AG10803 (cell line): ENCODE data around the gene ZNF555.

Source experiments
- DNase-seq: peaks from one replicate; pipeline ENCODE4 v3.0.0; 2010; ENCODE audit warnings: low read depth
- H3K4me3 ChIP-seq: 2 replicates; pipeline ENCODE4 v1.5.1; 2011; ENCODE audit warnings: mild to moderate bottlenecking, low read length, control low read depth
- TF ChIP-seq, protein P1 (sequence below): conservative IDR thresholded peaks from 2 replicates; pipeline ENCODE4 v1.5.1; 2011; ENCODE audit warnings: mild to moderate bottlenecking, low read length, control low read depth, inconsistent platforms

The ZNF555 gene

DNA sequence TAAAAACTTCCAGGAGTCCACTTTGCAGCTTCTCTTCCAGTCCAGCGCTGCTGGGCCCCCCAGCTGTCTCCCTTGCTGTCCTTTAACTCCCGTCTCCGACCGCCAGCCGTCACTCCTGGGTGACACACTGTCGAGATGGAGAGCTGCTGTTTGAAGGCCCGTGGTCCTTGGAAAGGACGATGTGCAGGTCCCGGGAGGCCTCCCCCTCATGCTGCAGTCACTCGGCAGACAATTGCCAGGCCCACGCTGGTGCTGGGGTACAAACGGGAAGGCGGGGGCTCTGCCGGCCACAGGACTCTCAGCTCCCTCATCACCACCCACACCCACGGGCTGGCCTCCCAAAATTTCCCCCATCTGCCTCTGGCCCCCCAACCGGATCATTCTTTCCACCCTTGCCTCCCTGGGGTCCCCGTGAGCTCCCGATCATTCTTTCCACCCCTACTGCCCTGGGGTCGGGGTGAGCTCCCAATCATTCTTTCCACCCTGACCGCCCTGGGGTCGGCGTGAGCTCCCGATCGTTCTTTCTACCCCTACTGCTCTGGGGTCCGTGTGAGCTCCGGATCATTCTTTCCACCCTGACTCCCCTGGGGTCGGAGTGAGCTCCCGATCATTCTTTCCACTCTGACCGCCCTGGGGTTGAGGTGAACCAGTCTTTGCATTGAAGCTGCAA lies 37.7 kb upstream of the ZNF555 start:
- DNase-seq = no peak
- TF ChIP-seq, protein P1, sequence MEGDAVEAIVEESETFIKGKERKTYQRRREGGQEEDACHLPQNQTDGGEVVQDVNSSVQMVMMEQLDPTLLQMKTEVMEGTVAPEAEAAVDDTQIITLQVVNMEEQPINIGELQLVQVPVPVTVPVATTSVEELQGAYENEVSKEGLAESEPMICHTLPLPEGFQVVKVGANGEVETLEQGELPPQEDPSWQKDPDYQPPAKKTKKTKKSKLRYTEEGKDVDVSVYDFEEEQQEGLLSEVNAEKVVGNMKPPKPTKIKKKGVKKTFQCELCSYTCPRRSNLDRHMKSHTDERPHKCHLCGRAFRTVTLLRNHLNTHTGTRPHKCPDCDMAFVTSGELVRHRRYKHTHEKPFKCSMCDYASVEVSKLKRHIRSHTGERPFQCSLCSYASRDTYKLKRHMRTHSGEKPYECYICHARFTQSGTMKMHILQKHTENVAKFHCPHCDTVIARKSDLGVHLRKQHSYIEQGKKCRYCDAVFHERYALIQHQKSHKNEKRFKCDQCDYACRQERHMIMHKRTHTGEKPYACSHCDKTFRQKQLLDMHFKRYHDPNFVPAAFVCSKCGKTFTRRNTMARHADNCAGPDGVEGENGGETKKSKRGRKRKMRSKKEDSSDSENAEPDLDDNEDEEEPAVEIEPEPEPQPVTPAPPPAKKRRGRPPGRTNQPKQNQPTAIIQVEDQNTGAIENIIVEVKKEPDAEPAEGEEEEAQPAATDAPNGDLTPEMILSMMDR = no peak
- no peak overlapping the region for H3K4me3 ChIP-seq

DNA sequence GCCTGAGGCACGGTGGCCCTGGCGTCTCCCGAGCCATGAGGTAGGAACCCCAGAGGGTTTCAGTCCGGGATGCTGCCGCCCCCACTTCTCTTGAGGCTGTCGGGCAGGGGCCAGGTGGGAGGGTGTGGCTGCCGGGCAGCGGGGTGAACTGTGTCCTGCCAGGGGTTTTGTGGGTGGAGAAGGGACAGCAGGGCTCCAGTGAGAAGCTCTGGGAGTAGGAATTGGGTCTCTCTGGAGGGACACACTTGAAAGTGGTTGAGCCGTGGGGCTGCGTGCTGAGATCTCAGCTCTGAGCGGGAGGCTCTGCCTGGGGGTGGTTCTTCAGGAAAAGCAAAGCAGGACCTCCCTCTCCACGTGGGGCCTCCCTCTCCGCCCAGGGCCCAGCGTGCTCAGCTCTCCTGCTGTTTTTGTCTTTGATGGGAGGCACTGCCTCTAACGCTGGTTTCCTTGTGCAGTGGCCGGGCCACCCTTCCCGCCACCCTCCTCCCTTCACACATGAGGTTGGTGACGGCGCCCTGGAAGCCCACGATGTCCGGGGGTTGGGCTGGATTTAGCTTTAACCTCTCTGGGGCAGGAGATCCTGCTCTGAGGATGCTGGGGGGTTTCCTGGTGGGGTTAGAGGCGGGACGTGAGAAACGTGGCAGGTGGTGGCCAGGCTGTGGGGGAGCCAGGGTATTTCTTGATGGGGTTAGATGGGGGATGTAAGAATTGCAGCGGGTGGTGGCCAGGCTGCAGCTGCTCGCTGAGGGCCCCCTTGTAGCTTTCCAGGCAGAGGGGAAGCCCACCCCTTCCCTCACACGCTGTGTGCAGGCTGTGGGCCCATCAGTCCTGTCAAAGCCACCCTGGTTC lies 36.9 kb upstream of the ZNF555 start:
- H3K4me3 ChIP-seq = no peak overlapping the region
- TF ChIP-seq, protein P1 = no peak

DNA sequence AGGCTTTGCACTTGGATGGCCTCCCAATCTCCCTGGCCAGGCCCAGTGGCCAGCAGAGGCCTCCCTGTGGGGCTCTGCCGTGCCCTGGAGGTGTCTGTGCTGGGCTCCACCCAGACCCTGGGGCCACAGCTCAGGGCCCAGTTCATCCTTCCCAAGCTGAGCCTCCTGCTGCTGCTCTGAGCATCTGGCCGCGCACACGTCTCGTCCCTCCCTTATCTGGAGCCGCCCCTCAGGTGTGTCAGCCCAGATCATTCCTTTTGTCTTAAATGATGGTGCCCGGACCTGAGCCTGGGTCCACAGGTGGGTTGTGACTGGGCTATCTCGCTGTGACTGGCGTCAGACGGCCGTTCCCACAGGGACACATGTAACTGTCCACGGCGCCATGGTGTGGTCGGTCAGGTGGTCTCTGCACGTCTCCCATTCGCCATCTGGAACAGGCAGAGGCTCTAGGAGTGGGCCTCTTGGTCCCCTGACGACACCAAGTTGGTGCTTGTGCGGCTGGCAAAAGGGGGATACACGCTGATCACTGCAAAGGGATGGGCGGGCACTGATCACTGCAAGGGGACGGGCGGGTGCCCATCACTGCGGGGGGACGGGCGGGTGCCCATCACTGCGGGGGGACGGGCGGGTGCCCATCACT lies 35.9 kb upstream of the ZNF555 start:
- DNase-seq = no peak
- TF ChIP-seq, protein P1 = no peak
- H3K4me3 ChIP-seq = no peak overlapping the region

More for the DNA sequence above, 36.9 kb upstream of the ZNF555 start:
- no peak for DNase-seq

DNA sequence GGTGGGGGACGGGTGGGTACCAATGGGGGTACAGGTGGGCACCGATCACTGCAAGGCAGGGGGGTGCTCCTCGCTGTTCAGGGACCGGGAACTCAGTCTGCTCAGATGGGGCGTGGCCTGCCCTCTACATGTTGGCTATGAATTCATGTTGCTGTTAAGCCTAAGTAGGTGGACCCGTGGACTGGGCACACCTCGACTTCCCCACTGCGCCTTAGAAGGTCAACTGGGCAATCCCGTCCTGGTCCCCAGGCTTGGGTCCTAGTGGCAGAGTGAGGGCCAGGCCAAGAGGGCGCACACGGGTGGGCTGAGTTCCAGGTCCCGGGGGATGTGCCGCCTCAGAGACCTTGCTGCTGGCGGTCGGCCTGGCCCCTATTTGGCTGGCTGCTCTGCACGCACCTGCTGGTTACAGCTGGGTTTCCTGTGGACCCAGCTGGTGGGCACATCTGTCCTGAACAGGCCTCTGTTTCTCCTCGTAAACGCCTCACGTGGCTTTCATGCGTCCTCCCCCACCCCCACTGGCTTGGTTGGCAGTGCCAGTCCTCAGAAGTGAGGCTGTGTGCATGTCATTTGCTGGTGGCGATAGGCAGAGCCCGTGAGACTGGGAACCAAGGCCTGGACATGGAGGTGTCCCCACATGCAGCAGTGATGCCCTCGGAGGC lies 35.2 kb upstream of the ZNF555 start:
- TF ChIP-seq, protein P1 = no peak
- H3K4me3 ChIP-seq = no peak overlapping the region
- no peak for DNase-seq

DNA sequence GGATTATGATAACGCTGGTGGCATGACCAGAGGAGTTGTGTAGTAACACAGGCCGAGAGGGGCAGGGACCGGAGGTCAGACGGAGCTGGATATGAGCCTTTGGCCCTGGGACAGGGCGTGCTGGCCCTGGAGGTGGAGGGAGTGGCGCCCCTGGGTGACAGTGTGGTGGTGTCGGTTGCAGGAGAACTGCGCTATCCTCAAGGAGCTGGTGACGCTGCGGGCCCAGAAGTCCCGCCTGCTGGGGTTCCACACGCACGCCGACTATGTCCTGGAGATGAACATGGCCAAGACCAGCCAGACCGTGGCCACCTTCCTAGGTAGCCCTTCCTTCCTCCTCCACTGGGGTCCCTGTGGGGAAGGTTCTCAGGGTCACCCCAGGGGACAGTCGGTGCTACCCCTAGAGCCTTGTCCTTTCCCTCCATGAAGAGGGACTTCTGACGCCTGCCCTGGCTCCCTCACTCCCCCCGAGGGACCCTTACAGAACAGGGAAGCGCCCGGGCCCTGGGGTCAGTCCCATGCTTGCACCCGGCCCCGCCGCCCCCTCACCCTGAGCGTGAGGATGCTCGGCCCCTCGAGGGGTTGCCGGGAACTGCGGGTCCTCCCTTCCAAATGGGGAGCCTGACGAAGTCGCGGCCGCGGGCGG lies 34.4 kb upstream of the ZNF555 start:
- H3K4me3 ChIP-seq = no peak overlapping the region
- DNase-seq = no peak
- TF ChIP-seq, protein P1 = no peak

DNA sequence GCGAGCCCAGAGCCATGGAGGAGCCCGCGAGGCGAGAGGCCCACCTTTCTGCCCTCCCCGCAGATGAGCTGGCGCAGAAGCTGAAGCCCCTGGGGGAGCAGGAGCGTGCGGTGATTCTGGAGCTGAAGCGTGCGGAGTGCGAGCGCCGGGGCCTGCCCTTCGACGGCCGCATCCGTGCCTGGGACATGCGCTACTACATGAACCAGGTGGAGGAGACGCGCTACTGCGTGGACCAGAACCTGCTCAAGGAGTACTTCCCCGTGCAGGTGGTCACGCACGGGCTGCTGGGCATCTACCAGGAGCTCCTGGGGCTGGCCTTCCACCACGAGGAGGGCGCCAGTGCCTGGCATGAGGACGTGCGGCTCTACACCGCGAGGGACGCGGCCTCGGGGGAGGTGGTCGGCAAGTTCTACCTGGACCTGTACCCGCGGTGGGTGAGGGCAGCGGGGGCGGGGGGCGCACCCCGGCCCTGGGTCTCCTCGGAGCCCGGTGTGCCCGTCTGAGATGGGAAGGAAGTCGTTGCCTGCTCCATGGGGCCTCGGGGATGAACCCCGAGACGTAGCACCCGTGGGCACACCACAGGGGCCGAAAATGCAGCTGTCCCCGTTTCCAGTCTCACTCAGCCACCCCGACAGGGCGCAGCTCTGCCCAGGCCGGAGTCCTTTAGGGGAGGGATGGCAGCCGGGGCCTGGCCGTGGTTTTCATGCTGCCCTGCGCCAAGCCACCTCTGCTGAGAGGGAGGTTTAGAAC lies 33.7 kb upstream of the ZNF555 start:
- TF ChIP-seq, protein P1 = no peak
- no peak for DNase-seq
- no peak overlapping the region for H3K4me3 ChIP-seq
